Measurements from ENCODE around the gene RAG1. TPM values are rescaled to one million over a fixed set of nuclear protein-coding genes. Genes with fewer than 3 reads are reported as not detected.
A peak's percentile ranks its signal among the peaks of the same experiment; 100 is the strongest.

Gene RAG1
- total RNA-seq, 1 donor from 2014 or later: 0.78 TPM

GRCh38 chr11:36590513-36590912 is 22.7 kb downstream of the RAG1 start:
- Histone ChIP-seq H3K9me3 (no peaks in the 10 kb centered on the region), H3K27ac (no peak overlapping the region), H3K36me3 (no peaks in the 10 kb centered on the region), H3K4me3 (no peak overlapping the region), H3K4me1 (peaks cover 7% of the 10 kb centered on the region), H3K27me3 (peaks cover 24% of the 10 kb centered on the region)
- DNase-seq (no peak), ATAC-seq (no peak)
- TF ChIP-seq CTCF (IDR thresholded peaks at IDR 0.05): no peak
- intact Hi-C loops (cut with DNase I): no loop called here

GRCh38 chr11:36591433-36591832 is 23.6 kb downstream of the RAG1 start:
- no peak for ATAC-seq
- Histone ChIP-seq H3K9me3 (no peaks in the 10 kb centered on the region), H3K36me3 (no peaks in the 10 kb centered on the region), H3K4me1 (peaks cover 8% of the 10 kb centered on the region), H3K27ac (no peak overlapping the region), H3K4me3 (no peak overlapping the region), H3K27me3 (peaks cover 24% of the 10 kb centered on the region)
- TF ChIP-seq CTCF (IDR thresholded peaks at IDR 0.05): no peak
- DNase-seq: no peak
- intact Hi-C loops (cut with DNase I): no loop called here

GRCh38 chr11:36594316-36594989 is 26.6 kb downstream of the RAG1 start, which contains the start of gene IFTAP:
Gene IFTAP, plus strand, starts transcription at chr11:36594502. Its CDS starts 15,602 bp downstream, at chr11:36610104.
- Histone ChIP-seq H3K4me1 (peaks cover 8% of the 10 kb centered on the region), H3K36me3 (no peaks in the 10 kb centered on the region), H3K9me3 (no peaks in the 10 kb centered on the region), H3K4me3 (peak within 1 kb of the TSS; percentile 72), H3K27me3 (peaks cover 14% of the 10 kb centered on the region), H3K27ac (peak within 1 kb of the TSS; percentile 73)
- intact Hi-C loops (cut with DNase I): no loop called here
- no peak for TF ChIP-seq CTCF (IDR thresholded peaks at IDR 0.05)
- ATAC-seq (peak; percentile 100), DNase-seq (peak; percentile 76)

GRCh38 chr11:36596880-36597279 is 29.1 kb downstream of the RAG1 start:
- no peaks in the 10 kb centered on the region for H3K27me3 ChIP-seq
- no peak overlapping the region for H3K27ac ChIP-seq
- TF ChIP-seq CTCF (IDR thresholded peaks at IDR 0.05): no peak
- DNase-seq: no peak
- H3K9me3 ChIP-seq: no peaks in the 10 kb centered on the region
- intact Hi-C loops (cut with DNase I): no loop called here
- ATAC-seq: no peak
- no peak overlapping the region for H3K4me3 ChIP-seq
- no peaks in the 10 kb centered on the region for H3K36me3 ChIP-seq
- peaks cover 8% of the 10 kb centered on the region for H3K4me1 ChIP-seq

- ATAC-seq: no peak
- intact Hi-C loops (cut with DNase I): no loop called here
- H3K36me3 ChIP-seq: no peaks in the 10 kb centered on the region
- H3K4me1 ChIP-seq: peaks cover 8% of the 10 kb centered on the region
- TF ChIP-seq CTCF (IDR thresholded peaks at IDR 0.05): no peak
- no peaks in the 10 kb centered on the region for H3K27me3 ChIP-seq
- DNase-seq: no peak
- H3K4me3 ChIP-seq: no peak within 1 kb of the TSS
- H3K9me3 ChIP-seq: no peaks in the 10 kb centered on the region
- no peak within 1 kb of the TSS for H3K27ac ChIP-seq
Measured at GRCh38 chr11:36598051-36598450, 30.2 kb downstream of the RAG1 start, which contains the start of gene RAG2. Gene RAG2, minus strand, starts transcription at chr11:36598236. Its CDS starts 4,068 bp downstream, at chr11:36594168.
